GM12878 (cell line): ENCODE measurements around the gene NARF. TPM values are rescaled to one million over a fixed set of nuclear protein-coding genes. Genes with fewer than 3 reads are reported as not detected.

ENCODE experiments used
- BCL11A ChIP-seq: IDR thresholded peaks from 2 replicates; pipeline ENCODE4 v1.6.1; 2011; ENCODE audit warnings: low read depth, low read length
- BCL3 ChIP-seq: IDR thresholded peaks from 2 replicates; pipeline ENCODE4 v1.6.1; 2011; ENCODE audit warnings: borderline replicate concordance, low read depth, mild to moderate bottlenecking, moderate library complexity, low read length; ENCODE audit not compliant: insufficient read depth, poor library complexity, severe bottlenecking
- BMI1 ChIP-seq: fragments of 450-650 bp; IDR thresholded peaks from 2 replicates; pipeline ENCODE4 v1.6.1; 2016; ENCODE audit warnings: mild to moderate bottlenecking, moderate library complexity, borderline replicate concordance
- CREB1 ChIP-seq: IDR thresholded peaks from 2 replicates; pipeline ENCODE4 v1.6.1; 2012; ENCODE audit warnings: low read depth, mild to moderate bottlenecking, inconsistent platforms
- ELK1 ChIP-seq: IDR thresholded peaks from 2 replicates; pipeline ENCODE4 v1.6.1; 2012; ENCODE audit warnings: low read depth, low read length, improper control_type of control experiment
- GABPA ChIP-seq: IDR thresholded peaks from 2 replicates; pipeline ENCODE4 v1.6.1; 2014; ENCODE audit warnings: antibody characterized with exemption, low read depth, mild to moderate bottlenecking, inconsistent platforms
- IRF5 ChIP-seq: fragments of 450-650 bp; IDR thresholded peaks from 2 replicates; pipeline ENCODE4 v1.6.1; 2017; ENCODE audit warnings: borderline replicate concordance
- JUNB ChIP-seq: IDR thresholded peaks from 2 replicates; pipeline ENCODE4 v1.6.1; 2016; ENCODE audit warnings: antibody characterized with exemption, mild to moderate bottlenecking
- KAT2A ChIP-seq: conservative IDR thresholded peaks from 2 replicates; pipeline ENCODE4 v1.6.1; 2011; ENCODE audit warnings: low read depth, low read length; ENCODE audit not compliant: control insufficient read depth
- KDM1A ChIP-seq: fragments of 200-600 bp; sonication (generic); IDR thresholded peaks from 2 replicates; pipeline ENCODE4 v1.6.1; 2016; ENCODE audit warnings: borderline replicate concordance
- MLLT1 ChIP-seq: fragments of 450-650 bp; IDR thresholded peaks from 2 replicates; pipeline ENCODE4 v1.6.1; 2016; ENCODE audit warnings: mild to moderate bottlenecking
- MXI1 ChIP-seq: fragments of 150-350 bp; IDR thresholded peaks from 2 replicates; pipeline ENCODE4 v1.6.1; 2011; ENCODE audit warnings: low read depth, mild to moderate bottlenecking, inconsistent platforms, low read length, improper control_type of control experiment
- NBN ChIP-seq: fragments of 450-650 bp; IDR thresholded peaks from 2 replicates; pipeline ENCODE4 v1.6.1; 2016
- NRF1 ChIP-seq: conservative IDR thresholded peaks from 2 replicates; pipeline ENCODE4 v1.6.1; 2011; ENCODE audit warnings: mild to moderate bottlenecking, low read depth, low read length, improper control_type of control experiment
- POU2F2 ChIP-seq: IDR thresholded peaks from 3 replicates; pipeline ENCODE4 v1.6.1; 2011; ENCODE audit warnings: low read depth, mild to moderate bottlenecking, low read length, borderline replicate concordance
- RELA ChIP-seq: fragments of 450-650 bp; IDR thresholded peaks from 2 replicates; pipeline ENCODE4 v1.8.0; 2014; ENCODE audit warnings: borderline replicate concordance; ENCODE audit not compliant: partially characterized antibody
- SPI1 ChIP-seq: IDR thresholded peaks from 2 replicates; pipeline ENCODE4 v1.6.1; 2011; ENCODE audit warnings: low read depth, mild to moderate bottlenecking, low read length, moderate library complexity, borderline replicate concordance; ENCODE audit not compliant: insufficient read depth
- YY1 ChIP-seq: IDR thresholded peaks from 2 replicates; pipeline ENCODE4 v1.6.1; 2011; ENCODE audit warnings: low read depth, mild to moderate bottlenecking, low read length
- ZBTB4 ChIP-seq: fragments of 450-650 bp; formaldehyde crosslinking; IDR thresholded peaks from 2 replicates; pipeline ENCODE4 v1.4.0; 2022; ENCODE audit warnings: mild to moderate bottlenecking, moderate library complexity
- polyA plus RNA-seq, 11 experiments: library from polyadenylated mRNA; depleted of rRNA in 4 of 11; unstranded in 6 of 11; stranded (reverse) in 5 of 11; fragments of >200 nt; fragmentation: Nextera tagmentation in 4 of 11; fragmentation: Illumina TruSeq in 1 of 11; extraction: Ambion mirVana in 4 of 11; extraction: Trizol in 1 of 11; gene quantifications; 1 replicate in 1 of 11; 2 replicates in 10 of 11; pipeline versions ENCODE4 v1.2.1 to v1.2.3, GENCODE V29; 2011 to 2016; ENCODE audit warnings: inconsistent platforms in 2 of 11, missing spikeins in 2 of 11, low read depth in 1 of 11
- total RNA-seq, 4 experiments: library from RNA; depleted of rRNA in 3 of 4; stranded (reverse); fragments of >200 nt in 3 of 4; fragmentation: Illumina TruSeq in 1 of 4; extraction: Trizol in 1 of 4; gene quantifications; 2 replicates each; pipeline versions ENCODE4 v1.2.1 to v1.2.3, GENCODE V29; 2013 to 2021

The NARF gene
- total and polyA plus RNA-seq, 10 of the 15 experiments (the other 5 are each of a cell fraction or from before 2014, with no cell fraction given), result 16.7 to 126 (median 47.5) TPM

- TF ChIP-seq ELK1, result 0 out of 2 replicates have a peak, but pooled peaks have one; percentile 14
- TF ChIP-seq MXI1, result no peak
- 0 out of 2 replicates have a peak, but pooled peaks have one; percentile 25 for TF ChIP-seq MLLT1
- TF ChIP-seq SPI1, result no peak
- no peak for TF ChIP-seq NRF1
- TF ChIP-seq BMI1, result no peak
- peak; percentile 80; the same call in 1 of the 2 replicates for TF ChIP-seq KDM1A
- TF ChIP-seq YY1, result peak; percentile 80
- TF ChIP-seq RELA, result peak; percentile 30
- TF ChIP-seq NBN, result peak; percentile 87
- TF ChIP-seq BCL3, result no peak
- TF ChIP-seq JUNB, result peak; percentile 59
- TF ChIP-seq CREB1, result peak; percentile 47
- TF ChIP-seq BCL11A, result no peak
- no peak for TF ChIP-seq KAT2A
- TF ChIP-seq ZBTB4, result no peak
- TF ChIP-seq IRF5, result no peak
- no peak; the same call in 1 of the 2 replicates for TF ChIP-seq GABPA
- peak; percentile 84; the same call in 2 of the 3 replicates for TF ChIP-seq POU2F2
These were observed 35.9 kb downstream of the NARF start (continued) for GRCh38 chr17:82494236-82495055.
